ENCODE measurements around the gene HSD11B2. TPM values are rescaled to one million over a fixed set of nuclear protein-coding genes. Genes with fewer than 3 reads are reported as not detected.

HSD11B2 gene
- total RNA-seq, 2 donors from 2014 or later: not detected

DNA sequence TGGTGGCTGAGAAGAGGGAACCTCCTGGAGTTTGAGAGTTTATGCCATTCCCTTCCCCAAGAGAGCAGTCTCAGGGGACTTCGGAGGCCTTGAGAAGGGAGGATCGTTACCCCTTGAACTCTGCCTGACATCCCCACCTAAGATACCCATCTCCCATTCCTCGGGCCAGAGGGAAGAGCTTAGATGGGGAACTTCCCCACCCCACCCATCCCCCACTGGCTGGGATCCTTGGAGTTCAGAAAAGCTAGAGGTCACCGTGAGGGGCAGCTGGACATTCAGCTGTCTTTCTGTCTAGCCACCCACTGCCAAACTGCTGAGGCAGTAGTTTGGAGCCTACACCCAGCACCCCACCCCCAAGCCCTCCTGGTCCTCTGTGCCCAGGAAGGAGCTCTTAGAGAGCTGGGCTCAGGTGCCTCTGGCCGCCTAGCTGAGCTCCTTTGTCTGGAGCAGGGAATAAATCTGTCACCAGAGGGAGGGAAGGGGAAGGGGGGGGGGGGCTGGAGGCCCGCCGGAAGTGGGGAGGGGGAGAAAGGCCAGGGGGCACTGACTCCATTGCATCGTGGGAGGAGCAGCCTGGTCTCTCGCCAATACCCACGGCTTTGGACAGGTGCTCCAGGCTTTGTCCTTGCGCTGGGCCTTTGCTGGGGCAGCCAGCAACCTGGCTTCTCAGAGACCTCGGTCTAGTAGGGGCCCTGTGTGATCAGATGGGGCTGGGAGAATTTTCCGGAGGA lies 1.0 kb downstream of the HSD11B2 start:
- TF ChIP-seq, protein P1, sequence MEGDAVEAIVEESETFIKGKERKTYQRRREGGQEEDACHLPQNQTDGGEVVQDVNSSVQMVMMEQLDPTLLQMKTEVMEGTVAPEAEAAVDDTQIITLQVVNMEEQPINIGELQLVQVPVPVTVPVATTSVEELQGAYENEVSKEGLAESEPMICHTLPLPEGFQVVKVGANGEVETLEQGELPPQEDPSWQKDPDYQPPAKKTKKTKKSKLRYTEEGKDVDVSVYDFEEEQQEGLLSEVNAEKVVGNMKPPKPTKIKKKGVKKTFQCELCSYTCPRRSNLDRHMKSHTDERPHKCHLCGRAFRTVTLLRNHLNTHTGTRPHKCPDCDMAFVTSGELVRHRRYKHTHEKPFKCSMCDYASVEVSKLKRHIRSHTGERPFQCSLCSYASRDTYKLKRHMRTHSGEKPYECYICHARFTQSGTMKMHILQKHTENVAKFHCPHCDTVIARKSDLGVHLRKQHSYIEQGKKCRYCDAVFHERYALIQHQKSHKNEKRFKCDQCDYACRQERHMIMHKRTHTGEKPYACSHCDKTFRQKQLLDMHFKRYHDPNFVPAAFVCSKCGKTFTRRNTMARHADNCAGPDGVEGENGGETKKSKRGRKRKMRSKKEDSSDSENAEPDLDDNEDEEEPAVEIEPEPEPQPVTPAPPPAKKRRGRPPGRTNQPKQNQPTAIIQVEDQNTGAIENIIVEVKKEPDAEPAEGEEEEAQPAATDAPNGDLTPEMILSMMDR (IDR thresholded peaks at IDR 0.05): no peak
- Histone ChIP-seq H3K36me3 (no peaks in the 10 kb centered on the region), H3K27ac (no peak overlapping the region), H3K27me3 (replicated peaks; ENCODE audit: insufficient read depth) (no peaks in the 10 kb centered on the region), H3K4me1 (ENCODE audit: control insufficient read depth in 1 of 2, low read depth in 2 of 2) (peaks cover 0 to 14% of the 10 kb centered on the region in 2 donors), H3K4me3 (peak overlapping the region; percentile 66), H3K9me3 (no peaks in the 10 kb centered on the region)
- no peak for ATAC-seq (ENCODE audit: insufficient number of reproducible peaks, low FRiP score, low read depth)
- DNase-seq (ENCODE audit: low spot score): no peak

DNA sequence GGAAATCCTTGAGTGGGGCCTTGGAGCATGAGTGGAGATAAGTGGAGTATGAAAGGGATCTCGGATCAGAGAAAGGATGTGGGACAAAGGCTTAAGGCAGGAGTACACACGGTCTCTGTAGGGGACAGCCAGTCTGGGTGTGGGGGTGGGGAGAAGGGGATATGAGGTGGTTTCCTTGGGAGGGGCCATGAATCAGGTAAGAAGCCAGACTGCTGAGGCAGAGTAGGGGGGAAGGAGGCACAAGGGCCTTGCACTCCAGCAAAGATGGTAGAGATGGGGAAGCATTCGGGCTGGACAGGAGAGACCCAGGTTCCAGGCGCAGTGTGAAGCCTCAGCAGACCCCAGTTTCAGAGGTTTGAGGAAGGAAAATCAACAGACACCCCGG lies 1.6 kb downstream of the HSD11B2 start:
- no peak overlapping the region for H3K4me3 ChIP-seq

DNA sequence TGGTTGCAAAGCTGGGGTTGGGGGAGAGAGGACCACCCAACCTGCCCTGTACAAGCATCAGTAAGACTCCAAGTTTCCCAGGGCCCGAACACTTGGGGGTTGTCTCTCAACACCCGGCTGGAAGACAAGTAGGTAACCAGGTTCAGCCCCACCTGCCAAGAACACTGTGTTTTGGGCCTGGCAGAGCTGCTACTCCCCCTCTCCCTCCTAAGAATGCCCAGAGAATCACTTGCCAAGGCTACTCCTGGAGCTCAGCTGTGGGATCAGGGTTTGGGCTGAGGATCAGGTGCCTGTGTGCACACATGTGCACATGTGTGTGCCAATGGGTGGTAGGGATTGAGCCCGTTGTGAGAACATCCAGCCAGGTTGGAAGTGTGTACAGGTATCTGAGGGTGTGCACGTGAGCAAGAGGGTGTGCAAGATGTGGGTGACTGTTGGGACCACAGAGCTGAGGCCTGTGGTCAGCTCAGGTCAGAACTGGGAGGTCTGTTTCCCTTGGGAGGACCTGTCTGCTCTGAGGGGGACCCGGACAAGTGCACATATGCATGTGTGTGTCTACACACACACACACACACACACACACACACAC lies 2.3 kb downstream of the HSD11B2 start:
- Histone ChIP-seq H3K9me3 (no peaks in the 10 kb centered on the region), H3K4me3 (no peak overlapping the region)

More for the DNA sequence above, 1.6 kb downstream of the HSD11B2 start:
- no peak for ATAC-seq (ENCODE audit: insufficient number of reproducible peaks, low FRiP score, low read depth)
- TF ChIP-seq, protein P1 (IDR thresholded peaks at IDR 0.05): no peak
- Histone ChIP-seq H3K9me3 (no peaks in the 10 kb centered on the region), H3K27ac (no peak overlapping the region), H3K36me3 (peaks cover 5% of the 10 kb centered on the region), H3K4me1 (ENCODE audit: control insufficient read depth in 1 of 2, low read depth in 2 of 2) (peaks cover 0 to 14% of the 10 kb centered on the region in 2 donors), H3K27me3 (replicated peaks; ENCODE audit: insufficient read depth) (no peaks in the 10 kb centered on the region)
- no peak for DNase-seq (ENCODE audit: low spot score)

DNA sequence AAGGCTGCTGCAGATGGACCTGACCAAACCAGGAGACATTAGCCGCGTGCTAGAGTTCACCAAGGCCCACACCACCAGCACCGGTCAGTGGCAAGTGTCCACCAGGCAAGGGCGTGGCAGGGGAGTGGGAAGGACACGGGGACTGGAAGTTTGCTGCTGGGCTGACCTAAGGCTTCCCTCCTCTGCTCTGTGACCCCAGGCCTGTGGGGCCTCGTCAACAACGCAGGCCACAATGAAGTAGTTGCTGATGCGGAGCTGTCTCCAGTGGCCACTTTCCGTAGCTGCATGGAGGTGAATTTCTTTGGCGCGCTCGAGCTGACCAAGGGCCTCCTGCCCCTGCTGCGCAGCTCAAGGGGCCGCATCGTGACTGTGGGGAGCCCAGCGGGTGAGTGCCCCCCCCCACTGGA lies 4.8 kb downstream of the HSD11B2 start:
- no peak overlapping the region for H3K27ac ChIP-seq
- ATAC-seq (ENCODE audit: insufficient number of reproducible peaks, low FRiP score, low read depth) (no peak), DNase-seq (ENCODE audit: low spot score) (no peak)
- H3K4me3 ChIP-seq: no peak overlapping the region
- peaks cover 0 to 7% of the 10 kb centered on the region in 2 donors for H3K4me1 ChIP-seq (ENCODE audit: control insufficient read depth in 1 of 2, low read depth in 2 of 2)
- H3K27me3 ChIP-seq (replicated peaks; ENCODE audit: insufficient read depth): no peaks in the 10 kb centered on the region
- H3K9me3 ChIP-seq: no peaks in the 10 kb centered on the region
- peaks cover 30% of the 10 kb centered on the region for H3K36me3 ChIP-seq
- TF ChIP-seq, protein P1 (IDR thresholded peaks at IDR 0.05): no peak

More for the DNA sequence above, 2.3 kb downstream of the HSD11B2 start:
- no peaks in the 10 kb centered on the region for H3K27me3 ChIP-seq (replicated peaks; ENCODE audit: insufficient read depth)
- H3K4me1 ChIP-seq (ENCODE audit: control insufficient read depth in 1 of 2, low read depth in 2 of 2): peaks cover 0 to 14% of the 10 kb centered on the region in 2 donors
- no peak for ATAC-seq (ENCODE audit: insufficient number of reproducible peaks, low FRiP score, low read depth)
- peaks cover 12% of the 10 kb centered on the region for H3K36me3 ChIP-seq
- no peak overlapping the region for H3K27ac ChIP-seq
- TF ChIP-seq, protein P1 (IDR thresholded peaks at IDR 0.05): no peak
- no peak for DNase-seq (ENCODE audit: low spot score)

DNA sequence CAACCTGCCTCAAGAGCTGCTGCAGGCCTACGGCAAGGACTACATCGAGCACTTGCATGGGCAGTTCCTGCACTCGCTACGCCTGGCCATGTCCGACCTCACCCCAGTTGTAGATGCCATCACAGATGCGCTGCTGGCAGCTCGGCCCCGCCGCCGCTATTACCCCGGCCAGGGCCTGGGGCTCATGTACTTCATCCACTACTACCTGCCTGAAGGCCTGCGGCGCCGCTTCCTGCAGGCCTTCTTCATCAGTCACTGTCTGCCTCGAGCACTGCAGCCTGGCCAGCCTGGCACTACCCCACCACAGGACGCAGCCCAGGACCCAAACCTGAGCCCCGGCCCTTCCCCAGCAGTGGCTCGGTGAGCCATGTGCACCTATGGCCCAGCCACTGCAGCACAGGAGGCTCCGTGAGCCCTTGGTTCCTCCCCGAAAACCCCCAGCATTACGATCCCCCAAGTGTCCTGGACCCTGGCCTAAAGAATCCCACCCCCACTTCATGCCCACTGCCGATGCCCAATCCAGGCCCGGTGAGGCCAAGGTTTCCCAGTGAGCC lies 5.8 kb downstream of the HSD11B2 start:
- no peak overlapping the region for H3K27ac ChIP-seq
- H3K27me3 ChIP-seq (replicated peaks; ENCODE audit: insufficient read depth): no peaks in the 10 kb centered on the region
- peaks cover 0 to 6% of the 10 kb centered on the region in 2 donors for H3K4me1 ChIP-seq (ENCODE audit: control insufficient read depth in 1 of 2, low read depth in 2 of 2)
- ATAC-seq (ENCODE audit: insufficient number of reproducible peaks, low FRiP score, low read depth) (no peak), DNase-seq (ENCODE audit: low spot score) (no peak)
- no peak overlapping the region for H3K4me3 ChIP-seq
- peaks cover 31% of the 10 kb centered on the region for H3K36me3 ChIP-seq
- TF ChIP-seq, protein P1 (IDR thresholded peaks at IDR 0.05): no peak
- no peaks in the 10 kb centered on the region for H3K9me3 ChIP-seq
